ENCODE measurements around the gene APOD.
"Not testable (repeated sequence)": the region's sequence is repeated elsewhere in the genome, so short reads cannot be mapped to it uniquely, and the experiment has no call there.

The APOD gene

GRCh38 chr3:195583831-195584542, at the start of gene APOD:
Gene APOD, minus strand, starts transcription at chr3:195583940. Its CDS starts 4,479 bp downstream, at chr3:195579461.
- DNase-seq, result no peak

- not testable (repeated sequence) for DNase-seq
Observed at GRCh38 chr3:195633351-195633750, 49.6 kb upstream of the APOD start.

GRCh38 chr3:195632501-195633185, 48.9 kb upstream of the APOD start:
- DNase-seq, result not testable (repeated sequence)

- not testable (repeated sequence) for DNase-seq
Observed at GRCh38 chr3:195632046-195632445, 48.3 kb upstream of the APOD start.

- DNase-seq, result not testable (repeated sequence)
Observed at GRCh38 chr3:195630938-195631495, 47.3 kb upstream of the APOD start.

- not testable (repeated sequence) for DNase-seq
Observed at GRCh38 chr3:195630086-195630917, 46.6 kb upstream of the APOD start.

GRCh38 chr3:195629682-195630081, 45.9 kb upstream of the APOD start:
- not testable (repeated sequence) for DNase-seq

GRCh38 chr3:195628386-195628920, 44.7 kb upstream of the APOD start:
- DNase-seq, result not testable (repeated sequence)

- not testable (repeated sequence) for DNase-seq
Observed at GRCh38 chr3:195627515-195628385, 44.0 kb upstream of the APOD start.

- DNase-seq, result not testable (repeated sequence)
Observed at GRCh38 chr3:195624603-195625560, 41.1 kb upstream of the APOD start.

GRCh38 chr3:195624171-195624570, 40.4 kb upstream of the APOD start:
- not testable (repeated sequence) for DNase-seq

- DNase-seq, result not testable (repeated sequence)
Observed at GRCh38 chr3:195623217-195623965, 39.7 kb upstream of the APOD start.

GRCh38 chr3:195622523-195623170, 38.9 kb upstream of the APOD start:
- not testable (repeated sequence) for DNase-seq

- DNase-seq, result not testable (repeated sequence)
Observed at GRCh38 chr3:195622012-195622411, 38.3 kb upstream of the APOD start.

- DNase-seq, result not testable (repeated sequence)
Observed at GRCh38 chr3:195621095-195621494, 37.4 kb upstream of the APOD start.

- DNase-seq, result not testable (repeated sequence)
Observed at GRCh38 chr3:195620476-195620875, 36.7 kb upstream of the APOD start.

GRCh38 chr3:195619591-195620369, 36.0 kb upstream of the APOD start:
- DNase-seq, result not testable (repeated sequence)

Measured in hematopoietic multipotent progenitor cell treated with erythropoietin and hydrocortisone succinate and interleukin-3 and kit ligand, for 8 days (in vitro differentiated cells).